Stomach (tissue), 9 donors: ENCODE measurements around the gene LDB2. TPM values are rescaled to one million over a fixed set of nuclear protein-coding genes. Genes with fewer than 3 reads are reported as not detected.

ENCODE experiments used
- DNase-seq, 2 donors: peaks; one replicate each; pipeline versions ENCODE4 v3.0.0 to v3.0.0-alpha.2; 2013 to 2019
- H3K27ac ChIP-seq, 5 donors: fragments of 200-600 bp in 4 of 5; sonication (generic) in 4 of 5; one replicate each; pipeline ENCODE4 v1.5.1; 2013 to 2019; ENCODE audit warnings: mild to moderate bottlenecking in 1 of 5, moderate library complexity in 1 of 5
- H3K27me3 ChIP-seq, 3 donors: fragments of 200-600 bp; sonication (generic); one replicate each; pipeline ENCODE4 v1.5.1; 2017 to 2019; ENCODE audit warnings: mixed run types in 1 of 3
- H3K36me3 ChIP-seq, 4 donors: fragments of 200-600 bp; sonication (generic); 1 replicate in 3 of 4; 2 replicates in 1 of 4; pipeline ENCODE4 v1.5.1; 2016 to 2019
- H3K4me1 ChIP-seq, 4 donors: fragments of 200-600 bp; sonication (generic); one replicate each; pipeline ENCODE4 v1.5.1; 2016 to 2019
- H3K4me3 ChIP-seq, 4 donors: fragments of 200-600 bp; sonication (generic) in 3 of 4; one replicate each; pipeline ENCODE4 v1.5.1; 2016 to 2019; ENCODE audit warnings: mild to moderate bottlenecking in 1 of 4
- H3K9me3 ChIP-seq, 4 donors: fragments of 200-600 bp; sonication (generic); one replicate each; pipeline ENCODE4 v1.5.1; 2016 to 2019
- EP300 ChIP-seq: sonication (generic); formaldehyde crosslinking; IDR thresholded peaks from one replicate; pipeline ENCODE4 v1.6.1; 2017; ENCODE audit warnings: antibody characterized with exemption
- POLR2A ChIP-seq, 4 donors: fragments of 450-650 bp; IDR thresholded peaks; one replicate each; pipeline ENCODE4 v1.6.1; 2016; ENCODE audit warnings: antibody characterized with exemption in 4 of 4, control low read depth in 2 of 4, mild to moderate bottlenecking in 1 of 4, moderate library complexity in 1 of 4
- POLR2AphosphoS5 ChIP-seq, 3 donors: sonication (generic); formaldehyde crosslinking; IDR thresholded peaks; one replicate each; pipeline ENCODE4 v1.6.1; 2016; ENCODE audit warnings: antibody characterized with exemption in 3 of 3
- WGBS, 5 donors: extraction: QIAGEN DNeasy Blood & Tissue Kit in 3 of 5; methylation state at CpG; one replicate each; pipeline versions ENCODE4 v1.1.5 to v1.1.7; 2013 to 2018; 5-methylcytosine and 5-hydroxymethylcytosine counted together
- intact Hi-C: fragments of 100-400 bp; cut with DNase I; formaldehyde crosslinking; loops from one replicate; pipeline ENCODE4 v1.15.1; 2023; ENCODE audit warnings: low total_unique reads
- polyA plus RNA-seq, 3 donors: library from polyadenylated mRNA; stranded (reverse); fragments of 200-250 nt; gene quantifications; one replicate each; pipeline ENCODE4 v1.2.3, GENCODE V29; 2013
- total RNA-seq, 5 donors: library from RNA; depleted of rRNA; stranded (reverse); fragments of >200 nt; gene quantifications; one replicate each; pipeline versions ENCODE4 v1.1.0 to v1.2.3, GENCODE V29; 2014 to 2016
- TF ChIP-seq, protein P1 (sequence below), 7 experiments: fragments of 450-650 bp in 4 of 7; fragments of 200-600 bp in 3 of 7; sonication (generic) in 3 of 7; IDR thresholded peaks; one replicate each; pipeline ENCODE4 v1.5.1; 2016 to 2019; ENCODE audit warnings: antibody characterized with exemption in 7 of 7, control low read depth in 2 of 7, mild to moderate bottlenecking in 1 of 7
- donor health status: healthy with polysubstance abuse.
- donor health status: Bipolar disorder and iron deficiency.
- donor health status: healthy.

The LDB2 gene
- total and polyA plus RNA-seq, 8 donors = 6.2 to 63.3 (median 12.8) TPM

DNA sequence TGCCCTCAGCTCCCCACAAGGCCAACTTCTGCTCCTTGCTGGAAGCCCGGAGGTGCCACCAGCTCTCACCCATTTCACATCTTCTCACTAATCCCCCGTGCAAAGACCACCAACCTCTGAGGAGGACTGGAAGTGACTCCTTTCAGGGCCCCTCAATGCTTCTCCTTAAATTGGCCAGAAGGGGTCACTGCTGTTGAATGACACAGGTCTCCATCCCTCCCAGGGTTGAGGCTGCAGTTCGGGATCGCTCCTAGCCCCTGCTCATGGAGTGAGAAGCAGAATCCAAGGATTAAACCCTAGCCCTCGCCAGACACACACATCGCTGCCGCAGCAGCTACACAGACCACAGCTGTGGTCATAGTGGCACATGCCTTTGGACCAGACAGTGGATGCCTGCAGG is 392.7 kb downstream of the LDB2 start:
- H3K4me1 ChIP-seq = no peaks in the 10 kb centered on the region
- WGBS, 5 donors = 71 to 84% (median 74%) methylated on average over 7 of the region's 7 CpGs
- TF ChIP-seq EP300 (no peak), POLR2A (IDR thresholded peaks at IDR 0.05) (no peak), POLR2AphosphoS5 (IDR thresholded peaks at IDR 0.05) (no peak)
- TF ChIP-seq, protein P1, sequence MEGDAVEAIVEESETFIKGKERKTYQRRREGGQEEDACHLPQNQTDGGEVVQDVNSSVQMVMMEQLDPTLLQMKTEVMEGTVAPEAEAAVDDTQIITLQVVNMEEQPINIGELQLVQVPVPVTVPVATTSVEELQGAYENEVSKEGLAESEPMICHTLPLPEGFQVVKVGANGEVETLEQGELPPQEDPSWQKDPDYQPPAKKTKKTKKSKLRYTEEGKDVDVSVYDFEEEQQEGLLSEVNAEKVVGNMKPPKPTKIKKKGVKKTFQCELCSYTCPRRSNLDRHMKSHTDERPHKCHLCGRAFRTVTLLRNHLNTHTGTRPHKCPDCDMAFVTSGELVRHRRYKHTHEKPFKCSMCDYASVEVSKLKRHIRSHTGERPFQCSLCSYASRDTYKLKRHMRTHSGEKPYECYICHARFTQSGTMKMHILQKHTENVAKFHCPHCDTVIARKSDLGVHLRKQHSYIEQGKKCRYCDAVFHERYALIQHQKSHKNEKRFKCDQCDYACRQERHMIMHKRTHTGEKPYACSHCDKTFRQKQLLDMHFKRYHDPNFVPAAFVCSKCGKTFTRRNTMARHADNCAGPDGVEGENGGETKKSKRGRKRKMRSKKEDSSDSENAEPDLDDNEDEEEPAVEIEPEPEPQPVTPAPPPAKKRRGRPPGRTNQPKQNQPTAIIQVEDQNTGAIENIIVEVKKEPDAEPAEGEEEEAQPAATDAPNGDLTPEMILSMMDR (IDR thresholded peaks at IDR 0.05) = no peak
- peaks cover 0 to 17% (median 11%) of the 10 kb centered on the region in 4 donors for H3K9me3 ChIP-seq
- H3K4me3 ChIP-seq = no peak overlapping the region
- intact Hi-C loops = no loop called here
- no peak overlapping the region for H3K27ac ChIP-seq
- H3K36me3 ChIP-seq = peaks cover 0 to 55% (median 29%) of the 10 kb centered on the region in 4 donors
- peak in 1 of 2 donors; percentile 41 for DNase-seq
- no peaks in the 10 kb centered on the region for H3K27me3 ChIP-seq

DNA sequence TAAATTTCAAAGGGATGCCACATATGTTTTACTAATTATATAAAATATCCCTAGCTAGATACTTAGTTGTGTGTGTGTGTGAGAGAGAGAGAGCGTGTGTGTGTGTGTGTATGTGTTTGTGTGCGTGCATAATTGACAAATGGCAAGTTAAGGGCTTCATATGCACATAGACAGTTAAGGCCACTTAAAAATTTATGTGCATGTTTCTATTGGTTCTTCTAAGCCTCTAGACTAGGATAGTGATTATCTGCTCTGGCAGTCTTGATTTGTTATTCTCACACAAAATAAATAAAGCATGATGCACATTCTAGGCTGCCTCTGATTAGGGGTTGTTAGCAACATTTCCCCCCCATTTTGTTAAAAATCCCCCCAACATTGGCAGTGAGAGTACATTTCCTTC is 393.2 kb downstream of the LDB2 start:
- intact Hi-C loops = no loop called here
- H3K36me3 ChIP-seq = peaks cover 0 to 58% (median 31%) of the 10 kb centered on the region in 4 donors
- no peak overlapping the region for H3K27ac ChIP-seq
- H3K4me1 ChIP-seq = no peaks in the 10 kb centered on the region
- H3K4me3 ChIP-seq = no peak overlapping the region
- no peaks in the 10 kb centered on the region for H3K27me3 ChIP-seq
- peaks cover 0 to 19% (median 12%) of the 10 kb centered on the region in 4 donors for H3K9me3 ChIP-seq
- 86 to 96% (median 88%) methylated on average over 2 of the region's 2 CpGs for WGBS, 5 donors
- DNase-seq = no peak
- TF ChIP-seq, protein P1 (IDR thresholded peaks at IDR 0.05) = no peak
- no peak for TF ChIP-seq EP300
- TF ChIP-seq POLR2AphosphoS5 (IDR thresholded peaks at IDR 0.05) = no peak
- TF ChIP-seq POLR2A (IDR thresholded peaks at IDR 0.05) = no peak

DNA sequence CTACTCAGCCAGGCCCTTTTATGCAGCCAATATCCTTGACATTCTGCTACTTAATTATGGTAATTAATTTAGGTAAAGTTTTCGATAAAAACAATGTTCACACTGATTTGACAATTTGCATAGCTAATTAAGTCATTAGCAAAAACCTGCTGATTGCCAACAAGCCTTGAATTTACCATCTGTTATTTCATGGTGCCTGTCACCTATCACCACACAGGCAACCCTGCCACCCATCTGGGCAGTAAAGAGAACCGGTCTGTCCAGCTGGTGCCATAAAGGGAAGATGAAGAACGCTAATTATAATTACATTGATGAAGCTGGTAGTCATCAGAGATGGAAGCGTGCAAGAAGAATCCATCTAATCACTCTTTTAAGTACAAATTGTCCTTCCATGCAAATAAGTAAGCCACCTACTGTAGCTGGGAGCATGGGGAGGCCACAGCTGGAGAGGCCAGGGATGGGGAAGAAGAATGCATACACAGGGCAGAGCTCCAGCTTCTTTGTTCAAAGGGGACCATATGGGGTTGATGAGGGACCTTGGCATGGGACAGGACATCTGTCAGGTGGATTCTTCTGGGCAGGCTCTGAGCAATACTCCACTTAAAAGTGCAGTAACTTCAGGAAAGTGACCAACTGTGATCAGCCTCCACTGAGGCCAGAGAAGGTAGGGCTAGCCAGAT is 394.9 kb downstream of the LDB2 start:
- intact Hi-C loops = no loop called here
- no peak for DNase-seq
- no peak overlapping the region for H3K4me3 ChIP-seq
- H3K9me3 ChIP-seq = peaks cover 0 to 13% (median 8%) of the 10 kb centered on the region in 4 donors
- 93 to 96% (median 94%) methylated on average over 4 of the region's 4 CpGs for WGBS, 5 donors
- H3K27me3 ChIP-seq = no peaks in the 10 kb centered on the region
- no peaks in the 10 kb centered on the region for H3K4me1 ChIP-seq
- H3K27ac ChIP-seq = no peak overlapping the region
- TF ChIP-seq POLR2A (IDR thresholded peaks at IDR 0.05) = no peak
- TF ChIP-seq EP300 = no peak
- TF ChIP-seq, protein P1 (IDR thresholded peaks at IDR 0.05) = no peak
- TF ChIP-seq POLR2AphosphoS5 (IDR thresholded peaks at IDR 0.05) = no peak
- H3K36me3 ChIP-seq = peaks cover 0 to 51% (median 29%) of the 10 kb centered on the region in 4 donors

DNA sequence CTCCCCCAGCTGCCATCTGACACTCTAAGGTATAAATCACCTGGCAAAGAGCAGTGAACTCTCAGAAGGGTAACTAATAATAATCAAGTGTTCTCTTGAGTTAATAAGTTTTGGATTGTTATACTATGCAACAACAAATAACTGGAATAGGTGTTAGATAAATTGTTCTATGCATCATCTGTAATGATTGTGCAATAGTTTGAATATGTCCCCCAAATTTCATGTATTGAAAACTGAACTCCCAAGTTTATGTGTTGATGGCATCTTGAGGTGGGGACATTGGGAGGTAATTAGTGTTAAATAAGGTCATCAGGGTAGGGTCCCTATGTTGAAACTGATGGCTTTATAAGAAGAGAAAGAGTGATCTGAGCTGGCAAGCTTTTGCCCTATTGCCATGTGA is 399.5 kb downstream of the LDB2 start:
- DNase-seq = no peak
- intact Hi-C loops = no loop called here
- H3K4me3 ChIP-seq = no peak overlapping the region

More for the DNA sequence above, 399.5 kb downstream of the LDB2 start:
- TF ChIP-seq POLR2AphosphoS5 (IDR thresholded peaks at IDR 0.05) (no peak), EP300 (no peak), POLR2A (IDR thresholded peaks at IDR 0.05) (no peak)
- TF ChIP-seq, protein P1 (IDR thresholded peaks at IDR 0.05) = no peak
- peaks cover 0 to 13% (median 8%) of the 10 kb centered on the region in 4 donors for H3K9me3 ChIP-seq
- H3K27me3 ChIP-seq = no peaks in the 10 kb centered on the region
- peaks cover 0 to 23% (median 15%) of the 10 kb centered on the region in 4 donors for H3K36me3 ChIP-seq
- no peaks in the 10 kb centered on the region for H3K4me1 ChIP-seq
- H3K27ac ChIP-seq = no peak overlapping the region
